SK-N-SH (cell line): Measurements from ENCODE around the gene PARVA.

Experiments used
- CTCF ChIP-seq: fragments of 200-600 bp; sonication (generic); IDR thresholded peaks from 2 replicates; pipeline ENCODE4 v1.6.1; 2017; ENCODE audit warnings: antibody characterized with exemption, mild to moderate bottlenecking, moderate library complexity
- EZH2phosphoT487 ChIP-seq: fragments of 200-600 bp; sonication (generic); IDR thresholded peaks from 2 replicates; pipeline ENCODE4 v1.6.1; 2017; ENCODE audit warnings: low read depth, mixed run types, mild to moderate bottlenecking, antibody characterized with exemption, moderate library complexity, borderline replicate concordance
- RAD21 ChIP-seq: IDR thresholded peaks from 2 replicates; pipeline ENCODE4 v1.6.1; 2012; ENCODE audit warnings: mild to moderate bottlenecking, low read length
- SIN3A ChIP-seq: IDR thresholded peaks from 2 replicates; pipeline ENCODE4 v1.6.1; 2012; ENCODE audit warnings: low read depth, mild to moderate bottlenecking, low read length, moderate library complexity, borderline replicate concordance

DNA sequence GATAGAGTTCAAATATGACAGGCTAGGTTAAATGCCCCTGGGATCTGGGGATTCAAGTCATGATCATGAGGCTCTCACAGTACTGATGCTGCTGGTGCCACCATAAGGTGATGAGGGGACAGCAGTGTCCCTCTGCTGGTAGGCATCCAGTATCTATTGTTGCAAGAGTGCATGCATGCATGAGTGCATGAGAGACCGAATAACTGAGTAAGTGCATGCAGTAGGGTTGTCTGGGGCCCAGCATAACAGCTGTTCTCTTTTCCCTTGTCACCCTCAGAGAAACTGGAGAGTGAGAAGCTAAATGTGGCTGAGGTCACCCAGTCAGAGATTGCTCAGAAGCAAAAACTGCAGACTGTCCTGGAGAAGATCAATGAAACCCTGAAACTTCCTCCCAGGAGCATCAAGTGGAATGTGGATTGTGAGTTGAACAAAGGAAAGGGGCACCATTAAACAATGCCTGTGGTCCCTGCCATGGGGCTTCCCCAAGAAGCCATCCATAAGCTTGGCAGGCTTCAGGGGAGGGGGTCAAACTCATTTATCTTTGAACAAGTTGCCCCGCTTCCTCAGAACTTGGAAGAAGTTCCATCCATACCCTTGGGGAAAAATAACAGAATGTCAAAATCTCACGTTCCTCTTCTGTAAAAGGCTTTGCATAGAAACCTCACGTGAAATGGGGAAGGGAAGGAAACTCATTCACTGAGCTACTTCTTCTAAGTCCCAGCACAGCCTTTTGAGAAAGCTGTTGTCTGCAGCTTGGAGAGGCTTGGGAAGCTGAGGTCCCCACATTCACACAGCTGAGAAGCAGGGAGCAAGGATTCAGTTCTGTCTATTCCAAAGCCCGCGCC is 119.0 kb downstream of the PARVA start:
- TF ChIP-seq RAD21: no peak
- TF ChIP-seq SIN3A: no peak
- TF ChIP-seq CTCF: peak; percentile 29
- TF ChIP-seq EZH2phosphoT487: no peak
